SJSA1 (cell line): ENCODE results near the gene SMARCA5. TPM values are rescaled to one million over a fixed set of nuclear protein-coding genes. Genes with fewer than 3 reads are reported as not detected.

Source experiments
- total RNA-seq: library from RNA; depleted of rRNA; stranded (reverse); fragments of >200 nt; shearing (Covaris generic); gene quantifications from 2 replicates; pipeline ENCODE4 v1.2.3, GENCODE V29; 2014; rRNA removed

SMARCA5 gene
- total RNA-seq, 1 experiment from 2014 or later, result 46.9 TPM

Other genes starting within 250 kb of the SMARCA5 start
- gene GAB1, start 176.8 kb upstream of the SMARCA5 start, total RNA-seq, result 2.3 and 7.8 TPM in 2 replicates
- gene FREM3, start 187.0 kb downstream of the SMARCA5 start, total RNA-seq, result 0.09 TPM in 1 of 2 replicates, not detected in the other